IPS DF 6.9 (cell line): ENCODE results near the gene ZBP1.

ENCODE experiments used
- DNase-seq: peaks from one replicate; pipeline ENCODE4 v3.0.0-alpha.2; 2013; ENCODE audit warnings: low read depth, low spot score
- H3K27ac ChIP-seq: one replicate; pipeline ENCODE4 v1.5.1; 2013; ENCODE audit warnings: low read length, control low read depth
- H3K27me3 ChIP-seq: 2 replicates; pipeline ENCODE4 v1.6.1; 2013; ENCODE audit warnings: mild to moderate bottlenecking, low read length; ENCODE audit not compliant: control insufficient read depth, insufficient read depth
- H3K36me3 ChIP-seq: 2 replicates; pipeline ENCODE4 v1.6.1; 2013; ENCODE audit warnings: low read length; ENCODE audit not compliant: control insufficient read depth, insufficient read depth
- H3K4me1 ChIP-seq: 2 replicates; pipeline ENCODE4 v1.6.1; 2013; ENCODE audit warnings: low read length; ENCODE audit not compliant: control insufficient read depth, insufficient read depth
- H3K4me3 ChIP-seq: 2 replicates; pipeline ENCODE4 v1.5.1; 2013; ENCODE audit warnings: mild to moderate bottlenecking, low read length
- H3K9me3 ChIP-seq: 2 replicates; pipeline ENCODE4 v1.6.1; 2013; ENCODE audit warnings: low read length, inconsistent platforms; ENCODE audit not compliant: control insufficient read depth, insufficient read depth
- WGBS: extraction: QIAGEN DNeasy Blood & Tissue Kit; methylation state at CpG from one replicate; pipeline ENCODE4 v1.1.7; 2013; ENCODE audit warnings: mixed read lengths, missing lambda C conversion rate; ENCODE audit not compliant: insufficient read length, insufficient coverage; 5-methylcytosine and 5-hydroxymethylcytosine counted together

Gene ZBP1, protein sequence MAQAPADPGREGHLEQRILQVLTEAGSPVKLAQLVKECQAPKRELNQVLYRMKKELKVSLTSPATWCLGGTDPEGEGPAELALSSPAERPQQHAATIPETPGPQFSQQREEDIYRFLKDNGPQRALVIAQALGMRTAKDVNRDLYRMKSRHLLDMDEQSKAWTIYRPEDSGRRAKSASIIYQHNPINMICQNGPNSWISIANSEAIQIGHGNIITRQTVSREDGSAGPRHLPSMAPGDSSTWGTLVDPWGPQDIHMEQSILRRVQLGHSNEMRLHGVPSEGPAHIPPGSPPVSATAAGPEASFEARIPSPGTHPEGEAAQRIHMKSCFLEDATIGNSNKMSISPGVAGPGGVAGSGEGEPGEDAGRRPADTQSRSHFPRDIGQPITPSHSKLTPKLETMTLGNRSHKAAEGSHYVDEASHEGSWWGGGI

GRCh38 chr20:57620274-57620990 lies at the start of gene ZBP1:
TSS of gene ZBP1 (minus strand) at chr20:57620426. CDS start at chr20:57620295, 131 bp downstream.
- no peak for DNase-seq
- Histone ChIP-seq H3K27me3 (no peaks in the 10 kb centered on the region), H3K36me3 (no peaks in the 10 kb centered on the region), H3K4me3 (no peak within 1 kb of the TSS), H3K9me3 (no peaks in the 10 kb centered on the region), H3K27ac (no peak within 1 kb of the TSS), H3K4me1 (no peaks in the 10 kb centered on the region)
- WGBS, result no CpG with 5 or more reads among the region's 18 CpGs

DNA sequence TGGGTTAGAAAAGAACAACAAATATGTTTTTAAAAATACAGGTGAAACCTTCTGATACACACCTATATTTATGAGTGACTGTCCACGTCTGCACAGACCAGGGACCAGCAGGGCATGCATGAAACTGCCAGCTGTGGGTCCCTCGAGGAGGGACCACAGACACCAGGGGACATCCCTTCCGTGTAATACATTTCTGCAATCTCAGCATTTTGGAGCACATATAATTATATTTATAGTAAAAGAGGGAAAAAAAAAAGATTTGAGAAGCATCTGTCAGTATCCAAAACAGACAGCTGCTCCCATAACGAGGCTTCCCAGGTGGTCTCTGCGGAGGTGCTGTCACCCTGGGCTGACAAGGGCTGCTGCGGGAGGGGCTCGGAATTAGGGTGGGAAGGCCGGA lies 49.4 kb upstream of the ZBP1 start:
- no peaks in the 10 kb centered on the region for H3K9me3 ChIP-seq
- DNase-seq, result no peak
- no peaks in the 10 kb centered on the region for H3K27me3 ChIP-seq
- peaks cover 5% of the 10 kb centered on the region; the same call in 1 of the 2 replicates for H3K4me1 ChIP-seq
- no peak overlapping the region for H3K4me3 ChIP-seq
- no peak overlapping the region for H3K27ac ChIP-seq
- WGBS, result no CpG with 5 or more reads among the region's 8 CpGs
- 0 out of 2 replicates have a peak, but pooled peaks cover 2% of the 10 kb centered on the region for H3K36me3 ChIP-seq

DNA sequence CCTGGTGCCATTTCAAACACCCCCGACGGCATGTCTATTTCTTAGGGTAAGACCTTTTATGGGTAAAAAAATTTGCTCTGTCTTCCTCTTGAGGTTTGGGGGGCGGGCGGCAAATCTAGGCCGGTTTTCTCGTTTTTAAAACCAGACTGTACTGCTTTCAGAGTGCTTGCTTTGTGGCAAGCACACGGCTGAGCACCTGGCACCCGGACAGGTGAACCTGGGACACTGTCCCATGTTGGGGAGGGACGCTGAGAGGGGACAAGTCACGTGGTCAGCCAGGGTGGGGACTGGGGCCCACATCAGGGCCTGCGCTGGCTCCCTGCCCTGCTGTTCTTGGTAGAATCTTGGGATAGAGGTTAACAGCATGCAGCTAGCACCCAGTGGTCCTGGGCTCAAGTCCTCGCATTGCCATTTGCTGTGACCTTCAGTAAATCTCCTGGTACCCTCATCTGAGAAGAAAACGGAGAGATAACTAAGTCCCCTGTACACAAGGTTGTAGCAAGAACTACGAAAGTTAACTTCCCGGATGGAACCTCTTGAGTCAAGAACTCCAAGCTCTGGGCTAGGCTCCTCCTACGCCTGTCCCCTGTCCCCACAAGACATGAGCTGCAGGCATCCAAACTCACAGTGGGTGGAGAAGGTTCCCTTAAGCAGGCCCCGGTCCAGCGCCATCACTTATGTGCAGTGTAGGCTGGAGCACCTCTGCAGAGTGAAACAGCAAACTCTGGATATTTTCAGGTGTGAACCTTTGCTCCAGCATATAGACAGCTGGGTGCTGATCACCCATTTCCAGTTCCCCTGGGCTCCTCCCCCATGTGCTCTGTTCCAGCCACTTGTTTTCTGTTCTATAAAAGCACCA lies 47.9 kb upstream of the ZBP1 start:
- no peak overlapping the region for H3K27ac ChIP-seq

DNA sequence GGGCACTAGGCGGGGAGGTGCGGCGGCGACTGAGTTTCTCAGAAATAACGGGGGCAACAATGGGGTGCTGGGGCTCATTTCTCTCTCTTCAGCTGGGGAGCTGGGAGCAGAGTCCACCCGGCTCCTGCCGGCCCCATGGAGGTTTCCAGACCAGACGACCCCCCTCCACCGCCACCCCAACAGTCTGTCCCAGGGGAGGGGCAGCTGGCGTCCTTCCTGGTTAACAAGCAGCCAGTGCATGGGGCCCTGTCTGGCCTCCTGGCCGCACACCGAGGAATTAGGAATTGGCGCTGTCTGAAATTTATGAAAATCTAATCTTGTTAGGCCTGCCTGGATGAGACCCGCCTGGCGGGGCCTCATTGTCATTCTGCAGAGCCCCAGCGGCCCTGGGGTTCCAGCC lies 47.2 kb upstream of the ZBP1 start:
- Histone ChIP-seq H3K27me3 (no peaks in the 10 kb centered on the region), H3K36me3 (0 out of 2 replicates have a peak, but pooled peaks cover 2% of the 10 kb centered on the region), H3K9me3 (no peaks in the 10 kb centered on the region), H3K4me3 (no peak overlapping the region), H3K4me1 (peaks cover 5% of the 10 kb centered on the region; the same call in 1 of the 2 replicates), H3K27ac (no peak overlapping the region)
- no CpG with 5 or more reads among the region's 16 CpGs for WGBS
- DNase-seq, result no peak

More for the DNA sequence above, 47.9 kb upstream of the ZBP1 start:
- Histone ChIP-seq H3K27me3 (no peaks in the 10 kb centered on the region), H3K4me3 (no peak overlapping the region), H3K4me1 (peaks cover 5% of the 10 kb centered on the region; the same call in 1 of the 2 replicates), H3K36me3 (0 out of 2 replicates have a peak, but pooled peaks cover 2% of the 10 kb centered on the region), H3K9me3 (no peaks in the 10 kb centered on the region)
- WGBS, result no CpG with 5 or more reads among the region's 18 CpGs
- DNase-seq, result no peak

- 0 out of 2 replicates have a peak, but pooled peaks cover 2% of the 10 kb centered on the region for H3K36me3 ChIP-seq
- H3K4me3 ChIP-seq, result no peak overlapping the region
- no CpG with 5 or more reads among the region's 13 CpGs for WGBS
- H3K4me1 ChIP-seq, result peaks cover 7% of the 10 kb centered on the region
- H3K9me3 ChIP-seq, result no peaks in the 10 kb centered on the region
- H3K27me3 ChIP-seq, result no peaks in the 10 kb centered on the region
- DNase-seq, result no peak
- H3K27ac ChIP-seq, result no peak overlapping the region
Observed at GRCh38 chr20:57666834-57667157, 46.6 kb upstream of the ZBP1 start.

- no peak overlapping the region for H3K27ac ChIP-seq
- peaks cover 7% of the 10 kb centered on the region for H3K4me1 ChIP-seq
- no CpG with 5 or more reads among the region's 21 CpGs for WGBS
- no peak overlapping the region for H3K4me3 ChIP-seq
- H3K9me3 ChIP-seq, result no peaks in the 10 kb centered on the region
- 0 out of 2 replicates have a peak, but pooled peaks cover 2% of the 10 kb centered on the region for H3K36me3 ChIP-seq
- H3K27me3 ChIP-seq, result no peaks in the 10 kb centered on the region
- no peak for DNase-seq
Observed at GRCh38 chr20:57666106-57666833, 46.0 kb upstream of the ZBP1 start.

DNA sequence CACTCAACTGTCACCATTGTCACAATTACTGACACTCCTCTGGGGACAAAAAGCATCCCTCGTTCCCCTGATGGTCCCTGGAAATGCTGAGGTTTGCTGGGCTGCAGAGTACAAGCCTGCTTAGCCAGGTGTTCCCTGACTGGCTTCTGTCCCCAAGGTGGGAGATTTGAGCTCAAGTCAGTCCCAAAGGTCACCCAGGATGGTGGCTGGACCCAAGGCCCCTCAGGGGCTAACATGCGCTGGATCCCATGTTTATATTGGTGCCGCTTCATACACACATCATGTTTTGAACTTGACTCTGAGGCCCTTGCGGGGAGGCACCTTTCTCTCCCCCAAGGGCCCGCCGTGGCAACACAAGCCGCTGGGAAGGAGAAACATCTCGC lies 45.4 kb upstream of the ZBP1 start:
- WGBS, result no CpG with 5 or more reads among the region's 8 CpGs
- DNase-seq, result no peak
- no peak overlapping the region for H3K4me3 ChIP-seq
- H3K27ac ChIP-seq, result no peak overlapping the region
- H3K27me3 ChIP-seq, result no peaks in the 10 kb centered on the region
- no peaks in the 10 kb centered on the region for H3K9me3 ChIP-seq
- 0 out of 2 replicates have a peak, but pooled peaks cover 2% of the 10 kb centered on the region for H3K36me3 ChIP-seq
- peaks cover 7% of the 10 kb centered on the region for H3K4me1 ChIP-seq

GRCh38 chr20:57664924-57665588 lies 44.8 kb upstream of the ZBP1 start:
- Histone ChIP-seq H3K27me3 (no peaks in the 10 kb centered on the region), H3K4me3 (no peak overlapping the region), H3K9me3 (no peaks in the 10 kb centered on the region), H3K27ac (no peak overlapping the region), H3K36me3 (0 out of 2 replicates have a peak, but pooled peaks cover 2% of the 10 kb centered on the region), H3K4me1 (peaks cover 7% of the 10 kb centered on the region)
- no peak for DNase-seq
- no CpG with 5 or more reads among the region's 14 CpGs for WGBS

DNA sequence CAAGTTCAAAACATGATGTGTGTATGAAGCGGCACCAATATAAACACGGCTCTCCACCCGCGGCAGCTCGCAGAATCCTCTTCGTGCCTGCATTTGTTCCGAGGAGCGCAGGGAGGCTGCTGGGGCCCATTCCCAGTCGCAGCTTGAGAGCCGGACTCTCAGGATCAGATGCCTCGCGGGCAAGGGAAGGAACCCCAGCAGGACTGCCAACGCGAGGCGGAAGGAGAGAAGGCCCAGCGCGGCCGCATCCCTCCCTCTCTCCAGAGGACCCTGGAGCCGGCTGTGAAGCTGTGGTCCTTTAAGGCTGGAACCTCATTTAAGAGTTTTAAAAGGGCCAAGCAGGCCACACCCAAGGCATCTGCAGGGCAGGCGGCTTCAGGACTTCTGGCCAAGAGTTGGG lies 44.2 kb upstream of the ZBP1 start:
- peaks cover 7% of the 10 kb centered on the region for H3K4me1 ChIP-seq
- H3K27me3 ChIP-seq, result no peaks in the 10 kb centered on the region
- 0 out of 2 replicates have a peak, but pooled peaks cover 2% of the 10 kb centered on the region for H3K36me3 ChIP-seq
- no peak overlapping the region for H3K27ac ChIP-seq
- no peak for DNase-seq
- H3K9me3 ChIP-seq, result no peaks in the 10 kb centered on the region
- WGBS, result no CpG with 5 or more reads among the region's 20 CpGs
- no peak overlapping the region for H3K4me3 ChIP-seq
